Transverse colon (tissue), 4 donors: ENCODE data around the gene RPS6KA4. TPM values are rescaled to one million over a fixed set of nuclear protein-coding genes. Genes with fewer than 3 reads are reported as not detected.
"Not testable (repeated sequence)": the region's sequence is repeated elsewhere in the genome, so short reads cannot be mapped to it uniquely, and the experiment has no call there.

ENCODE experiments used
- DNase-seq: peaks from one replicate; pipeline ENCODE4 v3.0.0-alpha.2; 2019
- H3K27ac ChIP-seq, 4 donors: fragments of 200-600 bp; sonication (generic); 2 replicates each; pipeline ENCODE4 v1.5.1; 2016 to 2018; ENCODE audit warnings: inconsistent platforms in 4 of 4
- H3K27me3 ChIP-seq: fragments of 200-600 bp; sonication (generic); 2 replicates; pipeline ENCODE4 v1.5.1; 2017; ENCODE audit warnings: inconsistent platforms
- H3K36me3 ChIP-seq, 4 donors: fragments of 200-600 bp; sonication (generic); 2 replicates each; pipeline ENCODE4 v1.5.1; 2017 to 2019; ENCODE audit warnings: inconsistent platforms in 4 of 4
- H3K4me1 ChIP-seq, 4 donors: fragments of 200-600 bp; sonication (generic); 2 replicates each; pipeline ENCODE4 v1.5.1; 2017 to 2020; ENCODE audit warnings: inconsistent platforms in 4 of 4
- H3K4me3 ChIP-seq, 4 donors: fragments of 200-600 bp; sonication (generic); 1 replicate in 1 of 4; 2 replicates in 3 of 4; pipeline versions ENCODE4 v1.5.1 to v1.6.1; 2017 to 2019; ENCODE audit warnings: inconsistent platforms in 4 of 4
- H3K9me3 ChIP-seq, 2 donors: fragments of 200-600 bp; sonication (generic); 2 replicates each; pipeline ENCODE4 v1.5.1; 2017 to 2019; ENCODE audit warnings: inconsistent platforms in 2 of 2
- CTCF ChIP-seq, 5 experiments: fragments of 200-600 bp in 3 of 5; fragments of 450-650 bp in 2 of 5; sonication (generic) in 3 of 5; IDR thresholded peaks; 1 replicate in 2 of 5; 2 replicates in 3 of 5; pipeline ENCODE4 v1.5.1; 2016 to 2017; ENCODE audit warnings: antibody characterized with exemption in 5 of 5, inconsistent platforms in 3 of 5, mild to moderate bottlenecking in 2 of 5, moderate library complexity in 1 of 5
- EP300 ChIP-seq: sonication (generic); formaldehyde crosslinking; IDR thresholded peaks from one replicate; pipeline ENCODE4 v1.6.1; 2017; ENCODE audit warnings: antibody characterized with exemption, low read depth
- POLR2A ChIP-seq: fragments of 450-650 bp; IDR thresholded peaks from one replicate; pipeline ENCODE4 v1.6.1; 2016; ENCODE audit warnings: antibody characterized with exemption, mild to moderate bottlenecking, moderate library complexity
- POLR2AphosphoS5 ChIP-seq, 3 donors: sonication (generic); formaldehyde crosslinking; IDR thresholded peaks; one replicate each; pipeline ENCODE4 v1.6.1; 2016; ENCODE audit warnings: antibody characterized with exemption in 3 of 3
- WGBS, 2 donors: methylation state at CpG; one replicate each; pipeline ENCODE4 v1.1.5; 2018; ENCODE audit warnings: low coverage in 1 of 2; 5-methylcytosine and 5-hydroxymethylcytosine counted together
- in situ Hi-C, 4 donors: fragments of 200-750 bp; cut with MboI; loops; one replicate each; pipeline versions ENCODE4 v1.15.0 to v1.15.1; 2017; ENCODE audit warnings: low sequenced_read_pairs in 3 of 4, low pct_ligation_motif_present in 1 of 4, low pct_unique_long_range_greater_than_20kb in 1 of 4
- intact Hi-C: fragments of 100-400 bp; cut with DNase I; formaldehyde crosslinking; loops from one replicate; pipeline ENCODE4 v1.15.1; 2023; ENCODE audit warnings: low total_unique reads
- total RNA-seq, 4 donors: library from RNA; depleted of rRNA; stranded (reverse); fragments of >200 nt; gene quantifications; one replicate each; pipeline ENCODE4 v1.1.0, GENCODE V29; 2016

RPS6KA4 gene
- total RNA-seq, 4 donors from 2014 or later, result 14.5 to 86.0 (median 34.5) TPM

GRCh38 chr11:64321533-64321932, 37.4 kb upstream of the RPS6KA4 start:
- in situ Hi-C loops (no loop called here), intact Hi-C loops (no loop called here)
- peak overlapping the region; percentile 95 to 99 (median 96) for H3K27ac ChIP-seq
- peaks cover 0 to 44% (median 35%) of the 10 kb centered on the region in 4 donors for H3K4me1 ChIP-seq
- H3K27me3 ChIP-seq, result no peaks in the 10 kb centered on the region
- no peak overlapping the region for H3K4me3 ChIP-seq
- 64% methylated on average over 5 of the region's 5 CpGs; no CpG with 5 or more reads in 1 of the 2 donors for WGBS, 2 donors
- H3K9me3 ChIP-seq, result no peaks in the 10 kb centered on the region
- TF ChIP-seq EP300 (no peak), POLR2AphosphoS5 (IDR thresholded peaks at IDR 0.05) (peak; percentile 23 to 80 (median 64)), CTCF (IDR thresholded peaks at IDR 0.05) (no peak), POLR2A (peak; percentile 76)
- DNase-seq, result peak; percentile 85
- H3K36me3 ChIP-seq, result no peaks in the 10 kb centered on the region

- Histone ChIP-seq H3K27ac (peak overlapping the region in 2 of 4 donors; percentile 95 to 99), H3K4me1 (peaks cover 0 to 43% (median 37%) of the 10 kb centered on the region in 4 donors), H3K36me3 (no peaks in the 10 kb centered on the region), H3K27me3 (no peaks in the 10 kb centered on the region), H3K4me3 (no peak overlapping the region), H3K9me3 (no peaks in the 10 kb centered on the region)
- WGBS, 2 donors, result 50 to 74% methylated on average over 1 to 7 of the region's 7 CpGs
- DNase-seq, result no peak
- in situ Hi-C loops (no loop called here), intact Hi-C loops (no loop called here)
- TF ChIP-seq POLR2AphosphoS5 (IDR thresholded peaks at IDR 0.05), result no peak
- no peak for TF ChIP-seq POLR2A
- no peak for TF ChIP-seq EP300
- no peak for TF ChIP-seq CTCF (IDR thresholded peaks at IDR 0.05)
Measured at GRCh38 chr11:64322925-64323260, 36.1 kb upstream of the RPS6KA4 start.

- no peaks in the 10 kb centered on the region for H3K9me3 ChIP-seq
- H3K4me1 ChIP-seq, result peaks cover 0 to 43% (median 40%) of the 10 kb centered on the region in 4 donors
- no peak overlapping the region for H3K27ac ChIP-seq
- 40% methylated on average over 5 of the region's 5 CpGs; no CpG with 5 or more reads in 1 of the 2 donors for WGBS, 2 donors
- H3K27me3 ChIP-seq, result no peaks in the 10 kb centered on the region
- intact Hi-C loops (no loop called here), in situ Hi-C loops (no loop called here)
- no peak for DNase-seq
- TF ChIP-seq POLR2A (no peak), POLR2AphosphoS5 (IDR thresholded peaks at IDR 0.05) (no peak), EP300 (no peak), CTCF (IDR thresholded peaks at IDR 0.05) (no peak)
- H3K4me3 ChIP-seq, result no peak overlapping the region
- H3K36me3 ChIP-seq, result no peaks in the 10 kb centered on the region
Measured at GRCh38 chr11:64323373-64323772, 35.6 kb upstream of the RPS6KA4 start.

- H3K9me3 ChIP-seq, intact Hi-C loops, H3K27ac ChIP-seq, H3K36me3 ChIP-seq, H3K4me3 ChIP-seq, in situ Hi-C loops, H3K27me3 ChIP-seq, DNase-seq: not testable (repeated sequence)
- peaks cover 0 to 43% (median 39%) of the 10 kb centered on the region in 4 donors for H3K4me1 ChIP-seq
- WGBS, 2 donors, result 77% methylated on average over 4 of the region's 4 CpGs; no CpG with 5 or more reads in 1 of the 2 donors
Measured at GRCh38 chr11:64323984-64324383, 35.0 kb upstream of the RPS6KA4 start.
